ENCODE data around the gene GTF3C1. TPM values are rescaled to one million over a fixed set of nuclear protein-coding genes. Genes with fewer than 3 reads are reported as not detected.
"Not testable (repeated sequence)": the region's sequence is repeated elsewhere in the genome, so short reads cannot be mapped to it uniquely, and the experiment has no call there.

The GTF3C1 gene
- total RNA-seq = 95.1 TPM

GRCh38 chr16:27549746-27550581, at the start of gene GTF3C1, which contains the start of gene KATNIP:
Gene GTF3C1 (minus strand): TSS chr16:27549913. CDS start chr16:27549890, 23 bp downstream.
Gene KATNIP (plus strand): TSS chr16:27550144. CDS start chr16:27550171, 27 bp downstream.
- DNase-seq = peak; percentile 100

- peak; percentile 86 for DNase-seq
Measured at GRCh38 chr16:27598931-27599565, 49.3 kb upstream of the GTF3C1 start.

GRCh38 chr16:27598220-27598619, 48.5 kb upstream of the GTF3C1 start:
- DNase-seq = peak; percentile 66

GRCh38 chr16:27597361-27597760, 47.6 kb upstream of the GTF3C1 start:
- DNase-seq = no peak

- DNase-seq = no peak
Measured at GRCh38 chr16:27596411-27596810, 46.7 kb upstream of the GTF3C1 start.

- peak; percentile 50 for DNase-seq
Measured at GRCh38 chr16:27595993-27596392, 46.3 kb upstream of the GTF3C1 start.

- no peak for DNase-seq
Measured at GRCh38 chr16:27595475-27595874, 45.8 kb upstream of the GTF3C1 start.

- no peak for DNase-seq
Measured at GRCh38 chr16:27591837-27592236, 42.1 kb upstream of the GTF3C1 start.

GRCh38 chr16:27588057-27588456, 38.3 kb upstream of the GTF3C1 start:
- no peak for DNase-seq

- DNase-seq = no peak
Measured at GRCh38 chr16:27586711-27587110, 37.0 kb upstream of the GTF3C1 start.

GRCh38 chr16:27585200-27585599, 35.5 kb upstream of the GTF3C1 start:
- no peak for DNase-seq

- no peak for DNase-seq
Measured at GRCh38 chr16:27583634-27584033, 33.9 kb upstream of the GTF3C1 start.

GRCh38 chr16:27582883-27583282, 33.2 kb upstream of the GTF3C1 start:
- DNase-seq = no peak

- DNase-seq = peak; percentile 20
Measured at GRCh38 chr16:27579087-27579980, 29.6 kb upstream of the GTF3C1 start.

GRCh38 chr16:27576729-27577128, 27.0 kb upstream of the GTF3C1 start:
- no peak for DNase-seq

- DNase-seq = peak; percentile 43
Measured at GRCh38 chr16:27572711-27573110, 23.0 kb upstream of the GTF3C1 start.

- no peak for DNase-seq
Measured at GRCh38 chr16:27571433-27572326, 22.0 kb upstream of the GTF3C1 start.

GRCh38 chr16:27570986-27571385, 21.3 kb upstream of the GTF3C1 start:
- not testable (repeated sequence) for DNase-seq

GRCh38 chr16:27568077-27568476, 18.4 kb upstream of the GTF3C1 start:
- DNase-seq = no peak

- DNase-seq = no peak
Measured at GRCh38 chr16:27566417-27566816, 16.7 kb upstream of the GTF3C1 start.

- no peak for DNase-seq
Measured at GRCh38 chr16:27564224-27564623, 14.5 kb upstream of the GTF3C1 start.

Data from tongue (tissue), 2 donors.